Thyroid gland (tissue), 4 donors: ENCODE results near the gene NDUFV1.

Experiments used
- CTCF ChIP-seq, 6 experiments: fragments of 200-600 bp in 3 of 6; fragments of 450-650 bp in 3 of 6; sonication (generic) in 3 of 6; IDR thresholded peaks; one replicate each; pipeline ENCODE4 v1.5.1; 2016 to 2019; ENCODE audit warnings: antibody characterized with exemption in 6 of 6, mild to moderate bottlenecking in 2 of 6, inconsistent platforms in 1 of 6, moderate library complexity in 1 of 6
- POLR2A ChIP-seq, 2 donors: fragments of 450-650 bp; IDR thresholded peaks; one replicate each; pipeline ENCODE4 v1.6.1; 2017; ENCODE audit warnings: antibody characterized with exemption in 2 of 2, mild to moderate bottlenecking in 2 of 2, moderate library complexity in 1 of 2

- TF ChIP-seq CTCF (IDR thresholded peaks at IDR 0.05) (no peak), POLR2A (IDR thresholded peaks at IDR 0.05) (no peak)
These were observed 22.1 kb downstream of the NDUFV1 start for GRCh38 chr11:67628710-67629385.
